ENCODE results near the gene ACBD4. TPM values are rescaled to one million over a fixed set of nuclear protein-coding genes. Genes with fewer than 3 reads are reported as not detected.
A peak's percentile ranks its signal among the peaks of the same experiment; 100 is the strongest.
"Not testable (repeated sequence)": the region's sequence is repeated elsewhere in the genome, so short reads cannot be mapped to it uniquely, and the experiment has no call there.

The ACBD4 gene
- polyA plus RNA-seq, 1 donor = 16.6 TPM

DNA sequence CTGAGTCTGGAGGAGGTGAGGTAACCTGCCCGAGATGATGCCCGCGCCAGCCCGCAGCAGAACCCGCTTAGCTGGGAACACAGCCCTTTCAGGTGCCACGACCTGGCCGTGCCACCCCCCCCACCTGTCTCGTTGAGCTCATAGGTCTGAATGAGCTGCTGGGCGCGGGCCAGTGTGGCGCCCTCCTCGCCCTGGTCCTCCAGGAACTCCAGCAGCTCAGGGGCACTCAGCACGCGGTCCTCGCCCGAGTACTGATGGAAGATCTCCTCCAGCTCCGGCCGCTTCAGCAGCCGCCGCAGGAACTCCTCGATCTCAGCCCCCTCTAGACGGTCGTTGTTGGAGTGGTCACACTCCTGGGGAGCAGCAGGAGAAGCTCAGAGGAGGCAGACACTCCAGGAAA lies 16.8 kb upstream of the ACBD4 start:
- Histone ChIP-seq H3K4me1 (ENCODE audit: control insufficient read depth, insufficient read depth, low read length) (peaks cover 15% of the 10 kb centered on the region), H3K36me3 (ENCODE audit: control insufficient read depth, insufficient read depth, low read length) (peaks cover 10% of the 10 kb centered on the region), H3K4me3 (ENCODE audit: low read length) (no peak overlapping the region), H3K27me3 (ENCODE audit: control insufficient read depth, insufficient read depth, low read length) (no peaks in the 10 kb centered on the region), H3K9me3 (ENCODE audit: control insufficient read depth, low read depth, low read length) (no peaks in the 10 kb centered on the region), H3K27ac (ENCODE audit: low read length) (no peak overlapping the region)
- no peak for DNase-seq
- no CpG with 5 or more reads among the region's 23 CpGs for WGBS (ENCODE audit: insufficient coverage, low lambda C conversion rate)

DNA sequence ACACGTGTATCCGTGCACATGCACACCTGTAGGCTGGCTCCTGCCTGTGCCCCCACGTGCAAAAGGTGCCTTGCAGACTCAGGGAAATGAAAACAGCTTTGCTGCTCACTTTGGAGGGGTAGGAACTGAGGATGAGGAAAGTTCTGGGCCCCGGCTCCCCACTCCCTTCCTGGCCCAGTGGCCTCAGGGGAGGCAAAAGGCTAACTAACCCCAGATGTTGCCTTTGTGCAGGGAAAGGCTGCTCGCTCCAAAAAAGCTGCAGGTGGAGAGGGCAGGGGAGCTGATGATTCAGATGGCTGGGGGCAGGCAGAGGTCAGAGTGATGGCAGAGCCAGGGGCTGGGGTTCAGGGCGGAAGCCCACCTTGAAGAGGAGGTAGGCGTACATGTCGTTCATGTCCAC lies 15.5 kb upstream of the ACBD4 start:
- WGBS (ENCODE audit: insufficient coverage, low lambda C conversion rate) = no CpG with 5 or more reads among the region's 8 CpGs
- peaks cover 27% of the 10 kb centered on the region for H3K4me1 ChIP-seq (ENCODE audit: control insufficient read depth, insufficient read depth, low read length)
- no peaks in the 10 kb centered on the region for H3K27me3 ChIP-seq (ENCODE audit: control insufficient read depth, insufficient read depth, low read length)
- DNase-seq = no peak
- H3K9me3 ChIP-seq (ENCODE audit: control insufficient read depth, low read depth, low read length) = no peaks in the 10 kb centered on the region
- peaks cover 10% of the 10 kb centered on the region for H3K36me3 ChIP-seq (ENCODE audit: control insufficient read depth, insufficient read depth, low read length)
- H3K4me3 ChIP-seq (ENCODE audit: low read length) = no peak overlapping the region
- H3K27ac ChIP-seq (ENCODE audit: low read length) = no peak overlapping the region

DNA sequence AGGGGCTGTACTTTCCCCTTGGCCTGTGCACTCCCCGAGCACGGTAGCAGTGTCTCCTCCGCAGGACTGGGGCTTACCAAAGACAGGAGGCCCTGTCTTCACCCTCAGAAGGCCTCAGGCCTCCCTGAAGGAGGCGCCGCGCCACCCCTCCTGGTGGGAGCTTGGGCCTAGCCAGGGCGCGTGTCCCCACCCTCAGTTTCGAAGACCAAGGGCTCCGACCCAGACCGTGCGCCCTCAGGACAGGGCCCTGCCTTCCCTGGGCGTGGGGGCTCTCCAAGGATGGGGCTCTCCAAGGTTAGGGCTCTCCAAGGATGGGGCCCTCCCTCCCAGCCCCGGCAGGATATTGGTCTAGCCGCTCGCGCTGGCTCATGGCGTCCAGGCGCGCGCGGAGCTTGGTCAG lies 14.9 kb upstream of the ACBD4 start:
- no peak overlapping the region for H3K4me3 ChIP-seq (ENCODE audit: low read length)
- no peak overlapping the region for H3K27ac ChIP-seq (ENCODE audit: low read length)
- H3K4me1 ChIP-seq (ENCODE audit: control insufficient read depth, insufficient read depth, low read length) = peaks cover 31% of the 10 kb centered on the region
- no peaks in the 10 kb centered on the region for H3K27me3 ChIP-seq (ENCODE audit: control insufficient read depth, insufficient read depth, low read length)
- H3K36me3 ChIP-seq (ENCODE audit: control insufficient read depth, insufficient read depth, low read length) = peaks cover 10% of the 10 kb centered on the region
- whole genome bisulfite sequencing (ENCODE audit: insufficient coverage, low lambda C conversion rate) = no CpG with 5 or more reads among the region's 22 CpGs
- H3K9me3 ChIP-seq (ENCODE audit: control insufficient read depth, low read depth, low read length) = no peaks in the 10 kb centered on the region
- DNase-seq = no peak

DNA sequence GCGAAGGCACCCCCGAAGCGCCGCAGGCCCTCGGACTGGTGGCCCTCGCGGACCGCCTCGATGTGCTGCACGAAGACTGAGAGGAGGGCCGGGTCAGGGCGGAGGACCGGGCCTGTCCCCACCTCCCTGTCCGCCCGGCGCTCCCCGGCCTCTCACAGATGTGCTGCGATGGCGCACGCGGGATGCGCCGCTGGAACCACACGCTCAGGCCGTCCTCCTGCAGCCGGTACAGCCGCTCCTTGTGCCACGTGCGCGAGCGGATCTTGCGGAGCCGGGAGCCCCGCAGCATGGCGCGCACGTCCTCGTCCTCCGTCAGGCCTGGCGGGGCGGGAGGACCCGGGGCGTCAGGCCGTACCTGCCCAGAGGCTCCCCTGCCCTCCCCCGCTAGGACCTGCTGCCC lies 14.4 kb upstream of the ACBD4 start:
- Histone ChIP-seq H3K27ac (ENCODE audit: low read length) (no peak overlapping the region), H3K36me3 (ENCODE audit: control insufficient read depth, insufficient read depth, low read length) (peaks cover 10% of the 10 kb centered on the region), H3K4me3 (ENCODE audit: low read length) (no peak overlapping the region), H3K9me3 (ENCODE audit: control insufficient read depth, low read depth, low read length) (no peaks in the 10 kb centered on the region), H3K4me1 (ENCODE audit: control insufficient read depth, insufficient read depth, low read length) (peaks cover 31% of the 10 kb centered on the region), H3K27me3 (ENCODE audit: control insufficient read depth, insufficient read depth, low read length) (no peaks in the 10 kb centered on the region)
- WGBS (ENCODE audit: insufficient coverage, low lambda C conversion rate) = 100% methylated on average over 1 of the region's 45 CpGs
- DNase-seq = no peak

DNA sequence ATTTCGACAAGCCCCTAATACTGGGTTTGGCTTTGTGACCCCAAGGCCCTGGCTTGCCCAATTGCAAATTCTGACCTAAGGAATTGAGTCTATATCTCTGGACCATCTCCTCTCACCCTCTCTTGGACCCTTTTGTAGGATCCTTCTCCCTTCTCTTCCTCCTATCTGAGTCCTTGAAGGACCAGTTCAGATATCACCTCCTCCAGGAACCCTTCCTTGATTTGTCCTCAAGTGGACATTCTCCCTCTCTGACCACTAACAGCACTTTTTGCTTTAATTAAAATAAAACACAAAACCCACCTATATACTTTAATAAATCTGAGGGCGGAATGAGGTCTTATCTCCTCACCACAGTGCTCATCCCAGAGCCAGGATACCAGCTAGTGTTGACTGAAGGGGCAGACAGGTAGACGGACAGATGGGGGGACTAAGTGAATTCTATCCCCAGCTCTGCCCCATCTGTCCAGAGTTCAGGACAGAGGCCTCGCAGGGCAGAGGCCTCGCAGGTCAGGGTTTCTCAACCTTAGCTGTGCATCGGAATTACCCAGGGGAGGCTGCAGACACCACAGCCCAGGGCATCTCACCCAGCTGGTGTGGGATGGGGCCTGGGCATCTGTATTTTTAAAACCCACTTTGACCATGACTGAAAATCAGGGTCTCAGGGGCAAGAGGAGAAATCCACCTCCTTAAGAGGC lies 12.3 kb upstream of the ACBD4 start:
- H3K27ac ChIP-seq (ENCODE audit: low read length) = peak overlapping the region; percentile 45
- no peak overlapping the region for H3K4me3 ChIP-seq (ENCODE audit: low read length)
- H3K36me3 ChIP-seq (ENCODE audit: control insufficient read depth, insufficient read depth, low read length) = peaks cover 7% of the 10 kb centered on the region
- H3K4me1 ChIP-seq (ENCODE audit: control insufficient read depth, insufficient read depth, low read length) = peaks cover 48% of the 10 kb centered on the region
- no CpG with 5 or more reads among the region's 6 CpGs for WGBS (ENCODE audit: insufficient coverage, low lambda C conversion rate)
- no peak for DNase-seq
- H3K9me3 ChIP-seq (ENCODE audit: control insufficient read depth, low read depth, low read length) = no peaks in the 10 kb centered on the region
- H3K27me3 ChIP-seq (ENCODE audit: control insufficient read depth, insufficient read depth, low read length) = no peaks in the 10 kb centered on the region

DNA sequence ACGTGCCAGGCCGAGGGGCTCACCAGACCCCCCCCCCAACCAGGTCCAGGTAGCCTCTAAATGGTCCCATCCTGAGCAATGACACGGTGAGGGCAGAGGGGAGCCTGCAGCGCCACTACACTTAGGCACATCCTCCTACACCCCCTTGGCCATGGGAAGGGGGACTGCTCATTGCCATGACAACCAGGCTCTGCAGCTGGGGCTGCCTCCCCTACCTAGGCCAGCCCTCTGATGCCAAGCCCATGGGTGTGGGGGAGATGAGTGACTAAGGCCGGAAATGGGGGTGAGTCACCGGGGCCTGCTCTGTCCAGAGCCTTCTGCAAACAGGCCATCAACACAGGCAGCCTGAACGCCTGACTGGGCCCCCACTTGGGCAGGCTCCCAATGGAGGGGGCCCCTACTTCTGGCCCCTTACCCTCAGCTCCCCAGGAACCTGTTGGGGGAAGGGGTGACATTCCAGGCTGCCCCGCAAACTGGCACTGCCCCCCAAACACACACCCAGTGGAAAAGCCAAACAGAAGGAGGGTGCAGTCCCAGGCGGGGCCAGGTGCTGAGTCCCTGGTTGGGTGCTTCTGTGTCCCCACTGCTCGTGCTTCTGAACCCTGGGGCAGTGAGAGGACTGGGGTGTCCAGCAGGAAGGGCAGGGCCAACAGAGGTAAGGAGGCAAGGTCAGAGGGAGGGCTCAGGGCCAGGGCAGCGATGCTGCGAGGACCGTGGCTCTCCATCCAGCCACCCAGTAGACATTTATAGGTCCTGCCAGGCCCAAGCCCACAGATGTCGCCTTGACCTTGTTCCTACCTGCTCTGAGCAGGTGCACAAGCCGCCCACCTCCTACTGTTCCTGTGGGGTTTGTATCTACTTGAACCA lies 11.3 kb upstream of the ACBD4 start:
- H3K4me3 ChIP-seq (ENCODE audit: low read length) = no peak overlapping the region
- peak overlapping the region; percentile 60 for H3K27ac ChIP-seq (ENCODE audit: low read length)
- peaks cover 57% of the 10 kb centered on the region for H3K4me1 ChIP-seq (ENCODE audit: control insufficient read depth, insufficient read depth, low read length)
- H3K27me3 ChIP-seq (ENCODE audit: control insufficient read depth, insufficient read depth, low read length) = no peaks in the 10 kb centered on the region
- no peaks in the 10 kb centered on the region for H3K36me3 ChIP-seq (ENCODE audit: control insufficient read depth, insufficient read depth, low read length)
- no peaks in the 10 kb centered on the region for H3K9me3 ChIP-seq (ENCODE audit: control insufficient read depth, low read depth, low read length)
- DNase-seq = peak; percentile 80 to 89
- WGBS (ENCODE audit: insufficient coverage, low lambda C conversion rate) = no CpG with 5 or more reads among the region's 15 CpGs

DNA sequence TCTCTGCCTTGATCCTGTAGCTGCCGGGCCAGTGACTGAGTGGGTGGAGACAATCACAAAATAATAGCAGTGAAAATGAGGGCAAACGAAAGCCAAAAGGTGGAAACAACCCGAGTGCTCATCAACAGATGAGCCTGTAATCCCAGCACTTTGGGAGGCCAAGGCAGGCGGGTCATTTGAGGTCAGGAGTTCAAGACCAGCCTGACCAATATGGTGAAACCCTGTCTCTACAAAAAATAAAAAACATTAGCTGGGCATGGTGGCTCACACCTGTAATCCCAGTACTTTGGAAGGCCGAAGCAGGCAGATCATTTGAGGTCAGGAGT lies 10.7 kb upstream of the ACBD4 start:
- H3K27me3 ChIP-seq (ENCODE audit: control insufficient read depth, insufficient read depth, low read length); DNase-seq; H3K36me3 ChIP-seq (ENCODE audit: control insufficient read depth, insufficient read depth, low read length); H3K4me3 ChIP-seq (ENCODE audit: low read length); H3K9me3 ChIP-seq (ENCODE audit: control insufficient read depth, low read depth, low read length): not testable (repeated sequence)
- no CpG with 5 or more reads among the region's 5 CpGs for WGBS (ENCODE audit: insufficient coverage, low lambda C conversion rate)
- Histone ChIP-seq H3K27ac (ENCODE audit: low read length) (peak overlapping the region; percentile 60), H3K4me1 (ENCODE audit: control insufficient read depth, insufficient read depth, low read length) (peaks cover 63% of the 10 kb centered on the region)

DNA sequence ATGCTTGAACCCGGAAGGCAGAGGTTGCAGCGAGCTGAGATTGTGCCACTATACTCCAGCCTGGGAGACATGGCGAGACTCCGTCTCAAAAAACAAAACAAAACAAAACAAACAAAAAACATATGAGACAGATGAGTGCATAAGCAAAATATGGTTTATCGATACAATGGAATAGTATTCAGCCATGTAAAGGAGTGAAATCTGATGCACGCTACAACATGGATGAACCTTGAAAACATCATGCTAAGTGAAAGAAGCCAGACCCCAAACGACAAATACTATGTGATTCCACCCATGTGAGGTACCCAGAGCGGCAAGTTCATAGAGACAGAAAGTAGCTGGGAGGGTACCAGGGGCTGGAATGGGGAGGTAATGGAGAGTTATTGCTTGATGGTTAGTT lies 10.0 kb upstream of the ACBD4 start:
- Histone ChIP-seq H3K27me3 (ENCODE audit: control insufficient read depth, insufficient read depth, low read length) (no peaks in the 10 kb centered on the region), H3K27ac (ENCODE audit: low read length) (no peak overlapping the region), H3K4me3 (ENCODE audit: low read length) (no peak overlapping the region), H3K9me3 (ENCODE audit: control insufficient read depth, low read depth, low read length) (no peaks in the 10 kb centered on the region), H3K4me1 (ENCODE audit: control insufficient read depth, insufficient read depth, low read length) (peaks cover 71% of the 10 kb centered on the region), H3K36me3 (ENCODE audit: control insufficient read depth, insufficient read depth, low read length) (no peaks in the 10 kb centered on the region)
- 100% methylated on average over 4 of the region's 8 CpGs for WGBS (ENCODE audit: insufficient coverage, low lambda C conversion rate)
- no peak for DNase-seq

DNA sequence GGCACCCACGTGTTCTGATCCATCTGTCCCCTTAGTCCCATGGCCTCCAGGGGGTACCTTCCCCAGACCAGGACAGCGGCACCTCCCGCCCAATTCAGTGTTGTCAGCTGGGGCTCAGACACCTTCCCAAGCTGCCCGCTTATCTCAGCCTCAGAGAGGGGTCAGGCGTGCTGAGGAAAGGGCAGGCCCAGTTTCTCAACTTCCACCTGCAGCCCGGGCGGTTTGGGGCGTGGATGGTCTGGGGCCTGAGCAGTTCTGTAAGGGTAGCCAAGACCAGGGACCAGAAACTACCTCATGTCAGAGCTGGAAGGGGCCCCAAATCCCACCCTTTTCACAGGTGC lies 8.3 kb upstream of the ACBD4 start:
- Histone ChIP-seq H3K27me3 (ENCODE audit: control insufficient read depth, insufficient read depth, low read length) (no peaks in the 10 kb centered on the region), H3K4me1 (ENCODE audit: control insufficient read depth, insufficient read depth, low read length) (peaks cover 84% of the 10 kb centered on the region), H3K36me3 (ENCODE audit: control insufficient read depth, insufficient read depth, low read length) (no peaks in the 10 kb centered on the region), H3K9me3 (ENCODE audit: control insufficient read depth, low read depth, low read length) (no peaks in the 10 kb centered on the region), H3K4me3 (ENCODE audit: low read length) (no peak overlapping the region), H3K27ac (ENCODE audit: low read length) (peak overlapping the region; percentile 92)
- DNase-seq = peak; percentile 48 to 77
- WGBS (ENCODE audit: insufficient coverage, low lambda C conversion rate) = no CpG with 5 or more reads among the region's 8 CpGs

DNA sequence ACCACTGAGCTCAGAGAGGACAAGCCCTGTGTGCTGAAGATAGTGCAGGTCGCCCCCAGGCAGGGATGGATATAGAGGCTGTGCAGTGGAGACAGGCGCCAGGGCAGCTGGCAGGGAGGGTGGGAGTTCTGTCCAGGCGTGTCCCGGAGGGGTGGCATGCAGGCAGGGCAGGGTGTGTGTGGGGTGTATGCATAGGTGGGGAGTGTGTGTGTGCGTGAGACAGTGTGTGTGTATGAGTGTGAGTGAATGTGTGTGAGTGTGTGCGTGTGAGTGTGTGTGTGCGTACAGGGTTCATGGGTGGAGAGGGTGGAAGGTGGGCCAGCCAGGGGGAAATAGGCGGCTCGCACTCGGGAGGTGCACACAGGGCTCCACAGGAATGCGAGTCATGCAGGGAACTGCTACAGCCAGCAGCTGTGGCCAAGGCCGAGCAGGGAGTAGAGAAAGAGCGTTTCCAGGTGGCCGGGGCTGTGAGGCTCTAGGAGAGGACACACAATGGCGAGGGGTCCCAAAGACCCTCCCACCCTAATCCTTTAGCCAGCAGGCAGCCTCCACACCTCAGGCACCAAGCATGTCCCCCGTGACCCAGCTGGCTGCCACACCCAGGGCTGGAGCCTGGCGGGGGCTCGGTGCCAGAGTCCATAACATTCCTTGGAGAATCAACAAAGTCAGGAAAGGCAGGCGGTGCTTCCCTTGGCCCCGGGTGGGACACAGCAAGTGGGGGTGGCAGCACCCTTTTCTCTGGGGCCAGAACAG lies 7.8 kb upstream of the ACBD4 start:
- no CpG with 5 or more reads among the region's 20 CpGs for WGBS (ENCODE audit: insufficient coverage, low lambda C conversion rate)
- Histone ChIP-seq H3K36me3 (ENCODE audit: control insufficient read depth, insufficient read depth, low read length) (no peaks in the 10 kb centered on the region), H3K27me3 (ENCODE audit: control insufficient read depth, insufficient read depth, low read length) (no peaks in the 10 kb centered on the region), H3K27ac (ENCODE audit: low read length) (peak overlapping the region; percentile 92), H3K9me3 (ENCODE audit: control insufficient read depth, low read depth, low read length) (peaks cover 2% of the 10 kb centered on the region), H3K4me3 (ENCODE audit: low read length) (no peak overlapping the region), H3K4me1 (ENCODE audit: control insufficient read depth, insufficient read depth, low read length) (peaks cover 78% of the 10 kb centered on the region)
- peak; percentile 93 to 96 for DNase-seq

Measured in large intestine (tissue), 3 donors.